Measurements from ENCODE around the gene PASD1.

PASD1 gene

GRCh38 chrX:151641564-151641963, 78.1 kb downstream of the PASD1 start:
- Histone ChIP-seq H3K79me1 (ENCODE audit: low read depth, low read length) (no peaks in the 10 kb centered on the region), H3K27ac (replicated peaks; ENCODE audit: low read length) (no peak overlapping the region), H3K18ac (ENCODE audit: low read length) (no peak overlapping the region), H3K4me1 (ENCODE audit: control insufficient read depth in 2 of 2, insufficient read depth in 1 of 2, low read depth in 1 of 2, low read length in 2 of 2) (no peaks in the 10 kb centered on the region), H3K4me2 (ENCODE audit: insufficient read depth, low read length, poor library complexity, severe bottlenecking) (no peak overlapping the region), H3K27me3 (ENCODE audit: control insufficient read depth in 3 of 3, insufficient read depth in 3 of 3, low read depth in 1 of 3, low read length in 3 of 3) (peaks cover 0 to 4% (median 0%) of the 10 kb centered on the region in 3 experiments), H3K36me3 (replicated peaks in 1 of 2; ENCODE audit: control insufficient read depth in 2 of 2, insufficient read depth in 2 of 2, low read length in 2 of 2) (no peaks in the 10 kb centered on the region), H4K91ac (ENCODE audit: low read depth, low read length, poor library complexity) (no peak overlapping the region), H3K9ac (ENCODE audit: low read depth, low read length, poor library complexity) (no peak overlapping the region), H2BK120ac (ENCODE audit: low read depth, low read length) (no peak overlapping the region), H2BK12ac (ENCODE audit: low read length) (no peak overlapping the region), H3K4me3 (ENCODE audit: low read length in 2 of 2) (no peak overlapping the region), H3K14ac (ENCODE audit: low read length) (no peak overlapping the region), H3K23ac (ENCODE audit: low read depth, low read length, poor library complexity) (no peak overlapping the region), H2BK5ac (ENCODE audit: low read length) (no peak overlapping the region), H2BK15ac (ENCODE audit: low read length) (no peak overlapping the region), H3K9me3 (replicated peaks in 1 of 2; ENCODE audit: control insufficient read depth in 2 of 2, insufficient read depth in 1 of 2, low read depth in 1 of 2, low read length in 2 of 2) (no peaks in the 10 kb centered on the region), H3K4ac (ENCODE audit: low read length) (no peak overlapping the region), H2AK5ac (ENCODE audit: low read depth, low read length) (no peak overlapping the region), H4K8ac (ENCODE audit: low read depth, low read length) (no peak overlapping the region), H2AFZ (ENCODE audit: low read length) (no peak overlapping the region)
- no CpG with 5 or more reads among the region's 11 CpGs for WGBS, 2 donors (ENCODE audit: extremely low coverage in 2 of 2, insufficient read length in 2 of 2, insufficient replicate concordance in 1 of 2)
- DNase-seq (ENCODE audit: low spot score) = no peak

- no peak overlapping the region for H2AFZ ChIP-seq (ENCODE audit: low read length)
These were observed 111.8 kb downstream of the PASD1 start for GRCh38 chrX:151675121-151675746.

DNA sequence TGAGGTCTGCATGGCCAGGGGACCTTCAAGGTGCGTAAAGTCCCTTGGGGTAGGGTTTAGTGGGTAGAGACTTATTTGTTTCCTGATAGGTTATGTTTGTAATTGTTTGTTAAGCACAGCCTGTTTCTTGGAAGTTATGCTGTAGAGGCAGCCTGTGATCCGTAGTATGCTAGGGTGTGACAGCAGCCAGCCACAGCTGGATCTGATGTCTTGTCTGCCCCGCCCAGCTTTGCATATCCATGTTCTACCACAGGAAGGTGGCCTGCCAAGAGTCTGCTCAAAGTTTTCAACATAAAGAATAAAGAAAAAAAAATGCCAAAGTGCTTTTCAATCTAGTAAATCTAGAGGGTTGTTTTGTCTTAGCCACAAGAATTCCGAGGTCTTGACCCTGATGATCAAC, 112.7 kb downstream of the PASD1 start:
- Histone ChIP-seq H3K4ac (ENCODE audit: low read length) (no peak overlapping the region), H3K4me1 (ENCODE audit: control insufficient read depth in 2 of 2, insufficient read depth in 1 of 2, low read depth in 1 of 2, low read length in 2 of 2) (peaks cover 0 to 11% of the 10 kb centered on the region in 2 donors), H4K8ac (ENCODE audit: low read depth, low read length) (no peak overlapping the region), H2BK12ac (ENCODE audit: low read length) (no peak overlapping the region), H4K91ac (ENCODE audit: low read depth, low read length, poor library complexity) (no peak overlapping the region), H2AK5ac (ENCODE audit: low read depth, low read length) (no peak overlapping the region), H2BK5ac (ENCODE audit: low read length) (no peak overlapping the region), H2AFZ (ENCODE audit: low read length) (no peak overlapping the region), H3K4me2 (ENCODE audit: insufficient read depth, low read length, poor library complexity, severe bottlenecking) (no peak overlapping the region), H3K79me1 (ENCODE audit: low read depth, low read length) (no peaks in the 10 kb centered on the region), H2BK120ac (ENCODE audit: low read depth, low read length) (no peak overlapping the region), H3K9me3 (replicated peaks in 1 of 2; ENCODE audit: control insufficient read depth in 2 of 2, insufficient read depth in 1 of 2, low read depth in 1 of 2, low read length in 2 of 2) (no peaks in the 10 kb centered on the region), H3K23ac (ENCODE audit: low read depth, low read length, poor library complexity) (no peak overlapping the region), H3K9ac (ENCODE audit: low read depth, low read length, poor library complexity) (no peak overlapping the region), H3K14ac (ENCODE audit: low read length) (no peak overlapping the region), H3K18ac (ENCODE audit: low read length) (no peak overlapping the region), H3K27me3 (ENCODE audit: control insufficient read depth in 3 of 3, insufficient read depth in 3 of 3, low read depth in 1 of 3, low read length in 3 of 3) (peaks cover 0 to 3% (median 0%) of the 10 kb centered on the region in 3 experiments), H3K36me3 (replicated peaks in 1 of 2; ENCODE audit: control insufficient read depth in 2 of 2, insufficient read depth in 2 of 2, low read length in 2 of 2) (no peaks in the 10 kb centered on the region), H3K4me3 (ENCODE audit: low read length in 2 of 2) (no peak overlapping the region), H2BK15ac (ENCODE audit: low read length) (no peak overlapping the region), H3K27ac (replicated peaks; ENCODE audit: low read length) (no peak overlapping the region)
- DNase-seq (ENCODE audit: low spot score) = no peak
- no CpG with 5 or more reads among the region's 4 CpGs for whole genome bisulfite sequencing, 2 donors (ENCODE audit: extremely low coverage in 2 of 2, insufficient read length in 2 of 2, insufficient replicate concordance in 1 of 2)

More at GRCh38 chrX:151675121-151675746, 111.8 kb downstream of the PASD1 start:
- DNase-seq (ENCODE audit: low spot score) = no peak
- Histone ChIP-seq H3K4me3 (ENCODE audit: low read length in 2 of 2) (no peak overlapping the region), H2BK15ac (ENCODE audit: low read length) (no peak overlapping the region), H3K4me1 (ENCODE audit: control insufficient read depth in 2 of 2, insufficient read depth in 1 of 2, low read depth in 1 of 2, low read length in 2 of 2) (peaks cover 0 to 11% of the 10 kb centered on the region in 2 donors), H3K27ac (replicated peaks; ENCODE audit: low read length) (no peak overlapping the region), H3K18ac (ENCODE audit: low read length) (no peak overlapping the region), H3K9me3 (replicated peaks in 1 of 2; ENCODE audit: control insufficient read depth in 2 of 2, insufficient read depth in 1 of 2, low read depth in 1 of 2, low read length in 2 of 2) (no peaks in the 10 kb centered on the region), H2AK5ac (ENCODE audit: low read depth, low read length) (no peak overlapping the region), H2BK12ac (ENCODE audit: low read length) (no peak overlapping the region), H4K8ac (ENCODE audit: low read depth, low read length) (no peak overlapping the region), H3K4ac (ENCODE audit: low read length) (no peak overlapping the region), H3K4me2 (ENCODE audit: insufficient read depth, low read length, poor library complexity, severe bottlenecking) (no peak overlapping the region), H3K27me3 (ENCODE audit: control insufficient read depth in 3 of 3, insufficient read depth in 3 of 3, low read depth in 1 of 3, low read length in 3 of 3) (peaks cover 0 to 3% (median 0%) of the 10 kb centered on the region in 3 experiments), H4K91ac (ENCODE audit: low read depth, low read length, poor library complexity) (no peak overlapping the region), H3K23ac (ENCODE audit: low read depth, low read length, poor library complexity) (no peak overlapping the region), H3K9ac (ENCODE audit: low read depth, low read length, poor library complexity) (no peak overlapping the region), H3K36me3 (replicated peaks in 1 of 2; ENCODE audit: control insufficient read depth in 2 of 2, insufficient read depth in 2 of 2, low read length in 2 of 2) (no peaks in the 10 kb centered on the region), H3K14ac (ENCODE audit: low read length) (no peak overlapping the region), H3K79me1 (ENCODE audit: low read depth, low read length) (no peaks in the 10 kb centered on the region), H2BK5ac (ENCODE audit: low read length) (no peak overlapping the region), H2BK120ac (ENCODE audit: low read depth, low read length) (no peak overlapping the region)
- no CpG with 5 or more reads among the region's 6 CpGs for WGBS, 2 donors (ENCODE audit: extremely low coverage in 2 of 2, insufficient read length in 2 of 2, insufficient replicate concordance in 1 of 2)

DNA sequence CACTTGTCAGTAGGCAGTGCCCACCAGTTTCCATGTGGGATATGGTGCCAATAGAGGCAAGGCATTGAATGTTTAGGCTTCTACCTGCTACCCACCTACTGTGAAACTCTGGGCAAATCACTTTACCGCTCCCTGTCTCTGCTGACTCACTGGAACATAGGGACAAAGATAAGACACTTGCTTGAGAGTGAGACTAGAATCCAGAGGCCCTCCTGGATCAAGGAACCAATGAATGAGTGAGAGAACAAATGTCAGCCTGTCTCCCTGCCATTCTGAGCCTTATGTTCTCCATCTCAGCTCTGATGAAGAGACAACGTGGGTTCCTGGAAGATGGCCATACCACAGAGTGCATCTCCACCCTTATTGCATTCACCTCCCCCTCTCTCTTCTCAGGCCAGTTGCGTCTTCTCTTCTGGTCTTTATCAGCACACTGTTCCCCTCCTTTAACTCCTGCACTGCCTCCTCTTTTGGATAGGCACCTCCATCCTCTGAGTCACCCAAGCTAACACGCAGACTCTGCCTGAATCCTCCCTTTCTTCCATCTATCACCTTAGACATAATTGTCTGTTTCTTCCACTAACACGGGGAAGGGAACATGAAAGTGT, 116.4 kb downstream of the PASD1 start:
- Histone ChIP-seq H3K14ac (ENCODE audit: low read length) (no peak overlapping the region), H3K9ac (ENCODE audit: low read depth, low read length, poor library complexity) (no peak overlapping the region), H3K4me3 (ENCODE audit: low read length in 2 of 2) (no peak overlapping the region), H3K4ac (ENCODE audit: low read length) (no peak overlapping the region), H2BK120ac (ENCODE audit: low read depth, low read length) (no peak overlapping the region), H2AK5ac (ENCODE audit: low read depth, low read length) (no peak overlapping the region), H3K27ac (replicated peaks; ENCODE audit: low read length) (no peak overlapping the region), H3K4me2 (ENCODE audit: insufficient read depth, low read length, poor library complexity, severe bottlenecking) (no peak overlapping the region), H2BK5ac (ENCODE audit: low read length) (no peak overlapping the region), H3K9me3 (replicated peaks in 1 of 2; ENCODE audit: control insufficient read depth in 2 of 2, insufficient read depth in 1 of 2, low read depth in 1 of 2, low read length in 2 of 2) (no peaks in the 10 kb centered on the region), H3K23ac (ENCODE audit: low read depth, low read length, poor library complexity) (no peak overlapping the region), H4K8ac (ENCODE audit: low read depth, low read length) (no peak overlapping the region), H2BK15ac (ENCODE audit: low read length) (no peak overlapping the region), H3K18ac (ENCODE audit: low read length) (no peak overlapping the region), H2BK12ac (ENCODE audit: low read length) (no peak overlapping the region), H3K27me3 (ENCODE audit: control insufficient read depth in 3 of 3, insufficient read depth in 3 of 3, low read depth in 1 of 3, low read length in 3 of 3) (peaks cover 0 to 5% (median 0%) of the 10 kb centered on the region in 3 experiments), H3K4me1 (ENCODE audit: control insufficient read depth in 2 of 2, insufficient read depth in 1 of 2, low read depth in 1 of 2, low read length in 2 of 2) (peaks cover 0 to 10% of the 10 kb centered on the region in 2 donors), H4K91ac (ENCODE audit: low read depth, low read length, poor library complexity) (no peak overlapping the region), H3K36me3 (replicated peaks in 1 of 2; ENCODE audit: control insufficient read depth in 2 of 2, insufficient read depth in 2 of 2, low read length in 2 of 2) (no peaks in the 10 kb centered on the region), H3K79me1 (ENCODE audit: low read depth, low read length) (no peaks in the 10 kb centered on the region), H2AFZ (ENCODE audit: low read length) (no peak overlapping the region)
- DNase-seq (ENCODE audit: low spot score) = no peak
- WGBS, 2 donors (ENCODE audit: extremely low coverage in 2 of 2, insufficient read length in 2 of 2, insufficient replicate concordance in 1 of 2) = no CpG with 5 or more reads among the region's 5 CpGs
